GM19452 (cell line): ENCODE data around the gene LSM5.

Experiments used
- ATAC-seq: cut with Tn5 transposase; IDR thresholded peaks from one replicate; pipeline ENCODE4 v1.9.1; 2021; ENCODE audit not compliant: unreplicated experiment

LSM5 gene

DNA sequence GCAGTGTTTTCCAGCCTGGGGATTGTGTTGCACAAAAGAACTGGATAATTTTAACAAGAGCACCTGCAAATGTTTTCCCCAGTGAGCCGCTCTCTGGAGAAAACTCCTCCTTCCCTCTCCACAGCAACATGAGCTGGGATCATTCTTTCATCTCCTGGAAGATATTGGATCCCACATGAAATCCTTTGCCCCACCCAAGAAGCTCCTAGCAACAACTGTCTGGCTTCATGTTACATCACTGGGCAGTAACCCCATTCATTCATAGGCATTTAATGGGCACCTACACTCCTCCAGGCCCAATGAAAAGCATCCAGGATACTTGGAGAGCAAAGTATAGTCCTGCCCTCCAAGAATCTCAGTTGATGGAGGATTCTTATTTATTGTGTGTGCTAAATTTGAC is 27.2 kb downstream of the LSM5 start:
- ATAC-seq = no peak

DNA sequence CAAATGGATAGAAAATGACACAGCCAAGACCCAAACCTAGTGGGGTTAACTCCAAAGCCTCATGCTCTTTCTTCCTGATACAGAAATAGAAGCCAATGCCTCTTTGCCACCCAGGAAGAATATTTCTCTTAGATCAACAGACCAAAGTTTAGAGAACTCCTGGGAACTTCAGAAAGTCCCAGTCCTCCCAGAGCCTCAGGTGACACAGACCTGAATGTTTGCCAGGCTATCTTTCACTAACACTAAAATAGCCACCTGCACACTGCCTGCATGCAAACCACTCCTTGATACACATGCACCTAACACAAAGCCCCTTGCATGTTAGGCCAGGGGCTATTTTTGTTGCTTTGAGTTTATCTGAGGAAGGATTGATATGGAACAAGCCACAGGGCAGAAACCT is 27.7 kb downstream of the LSM5 start:
- ATAC-seq = no peak

DNA sequence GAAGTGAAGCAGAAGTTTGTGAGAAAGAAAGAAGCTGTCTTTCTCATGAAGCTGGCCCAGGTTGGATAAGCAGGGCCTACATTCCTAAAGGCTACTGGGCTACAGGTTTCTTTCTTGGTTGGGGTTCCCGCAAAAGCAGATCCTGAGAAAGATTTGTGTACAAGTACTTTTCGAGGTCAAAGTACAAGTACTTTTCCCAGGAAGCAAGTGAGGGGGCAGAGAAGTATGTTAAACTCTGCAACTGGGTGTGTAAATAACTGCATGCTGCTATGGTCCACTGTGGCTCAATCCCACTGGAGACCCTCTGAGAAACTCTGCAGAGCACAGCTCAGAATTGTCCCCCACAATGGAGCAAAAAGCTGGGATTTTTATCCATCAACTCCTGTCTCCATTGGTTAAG is 28.7 kb downstream of the LSM5 start:
- no peak for ATAC-seq

DNA sequence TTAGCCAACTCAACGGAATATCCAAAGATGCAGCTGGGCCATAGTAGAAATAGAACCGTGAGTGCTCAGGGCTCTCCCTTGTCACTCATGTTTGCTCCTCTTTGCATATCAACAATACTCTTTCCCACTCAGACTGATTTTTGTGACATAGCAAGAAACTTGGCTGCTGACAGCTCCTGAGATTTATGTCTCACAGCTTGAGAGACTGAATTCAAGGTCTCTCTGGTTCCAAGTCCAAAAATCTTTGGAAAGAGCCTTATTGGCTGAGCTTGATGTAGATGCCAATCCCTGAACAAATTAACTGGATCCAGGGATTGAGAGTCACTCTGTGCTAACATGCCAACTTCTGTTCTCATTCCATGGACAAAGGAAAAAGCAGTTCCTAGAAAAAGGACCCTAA is 30.4 kb downstream of the LSM5 start:
- no peak for ATAC-seq

DNA sequence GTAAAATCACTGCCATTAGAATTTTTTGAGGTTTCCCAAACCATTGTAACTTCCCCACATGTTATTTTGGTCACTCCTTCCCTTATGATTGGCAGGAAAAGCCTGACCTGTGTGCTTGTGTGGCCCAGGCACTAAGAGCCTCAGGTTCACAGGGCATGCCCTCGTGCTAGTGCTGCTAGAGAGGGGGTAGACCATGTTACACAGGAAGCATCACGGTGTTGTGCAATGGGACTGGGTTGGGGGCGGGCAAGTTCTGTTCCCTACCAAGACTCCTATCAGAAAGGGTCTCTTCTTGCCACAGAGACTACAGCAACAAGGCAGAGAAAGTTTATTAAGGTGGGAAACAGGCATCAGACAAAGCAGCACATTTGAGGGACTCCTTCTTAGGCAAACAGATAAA is 32.2 kb downstream of the LSM5 start:
- no peak for ATAC-seq

DNA sequence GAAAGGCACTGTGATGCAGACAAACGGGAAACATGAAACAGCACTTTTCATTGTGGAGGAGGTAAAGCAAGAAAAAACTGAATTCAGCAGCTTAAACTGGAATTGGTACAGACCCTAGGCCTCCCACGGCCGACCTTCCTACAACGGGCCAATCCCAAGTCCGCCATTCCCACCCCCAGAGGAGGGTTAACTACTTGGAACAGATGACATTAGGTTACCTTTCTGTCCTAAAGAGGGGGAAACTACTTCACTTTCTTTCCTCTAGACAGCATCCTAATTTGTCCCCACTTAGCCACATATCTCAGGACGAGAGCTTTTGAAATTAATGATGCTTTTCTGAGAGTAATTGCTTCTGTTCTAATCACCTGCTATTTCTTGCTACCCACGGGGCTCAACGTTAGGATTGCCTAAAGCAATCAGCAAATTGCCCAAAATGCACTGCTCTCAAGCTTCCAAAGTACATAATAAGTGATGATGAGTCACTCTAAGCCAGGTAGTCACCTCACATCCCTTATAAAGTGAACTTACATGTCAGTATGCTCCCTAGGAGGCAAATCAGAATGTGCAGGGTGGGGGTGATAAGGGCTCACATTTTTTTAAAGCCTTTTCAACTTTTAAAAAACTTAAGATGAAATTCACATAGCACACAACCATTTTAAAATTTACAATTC is 36.7 kb downstream of the LSM5 start:
- no peak for ATAC-seq

DNA sequence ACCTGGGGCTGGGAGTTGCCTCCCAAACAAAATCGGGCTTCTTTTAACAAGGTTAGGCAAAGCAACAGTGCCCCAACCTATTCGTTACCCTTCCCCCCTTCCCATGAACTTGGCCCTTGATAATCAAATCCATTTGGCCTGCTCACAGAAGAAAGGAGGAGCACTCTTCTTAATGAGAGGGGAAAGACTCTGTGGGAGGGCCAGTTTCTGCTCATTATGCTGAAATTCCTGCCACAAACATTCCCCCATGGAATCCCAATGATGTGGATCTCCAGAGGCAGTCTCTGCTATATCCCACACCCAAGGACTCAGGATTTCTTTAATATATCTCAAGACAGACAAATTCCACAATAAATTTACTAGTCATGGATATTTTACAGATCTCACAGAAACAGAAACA is 43.0 kb downstream of the LSM5 start:
- no peak for ATAC-seq

DNA sequence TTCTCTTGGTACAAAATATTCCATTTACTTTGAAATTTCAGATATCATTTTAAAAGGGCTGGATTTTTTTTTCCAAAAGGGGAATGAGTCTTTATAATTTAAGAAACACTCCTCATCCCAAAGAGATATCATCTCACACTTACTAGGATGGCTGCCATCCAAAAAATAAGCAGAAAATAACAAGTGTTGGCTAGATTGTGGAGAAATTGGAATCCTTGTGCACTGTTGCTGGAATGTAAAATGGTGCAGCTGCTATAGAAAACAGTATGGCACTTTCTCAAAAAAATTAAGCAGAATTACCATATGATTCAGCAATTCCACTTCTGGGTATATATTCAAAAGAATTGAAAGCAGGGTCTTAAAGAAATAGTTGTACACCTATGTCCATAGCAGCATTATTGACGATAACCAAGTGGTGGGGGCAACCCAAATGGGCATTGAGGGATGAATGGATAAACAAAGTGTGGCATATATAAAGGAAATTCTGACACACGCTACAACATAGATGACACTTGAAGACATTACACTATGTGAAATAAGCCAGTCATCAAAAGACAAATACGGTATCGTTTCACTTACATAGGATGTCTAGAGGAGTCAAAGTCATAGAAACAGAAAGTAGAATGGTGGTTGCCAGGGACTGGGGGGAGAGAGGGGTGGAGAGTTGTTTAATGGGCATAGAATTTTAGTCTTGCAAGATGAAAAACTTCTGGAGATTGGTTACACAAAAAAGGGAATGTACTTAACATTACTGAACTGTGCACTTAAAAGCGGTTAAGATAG is 53.8 kb downstream of the LSM5 start:
- ATAC-seq = no peak
